Measurements from ENCODE around the gene TRPC4AP.

The TRPC4AP gene

DNA sequence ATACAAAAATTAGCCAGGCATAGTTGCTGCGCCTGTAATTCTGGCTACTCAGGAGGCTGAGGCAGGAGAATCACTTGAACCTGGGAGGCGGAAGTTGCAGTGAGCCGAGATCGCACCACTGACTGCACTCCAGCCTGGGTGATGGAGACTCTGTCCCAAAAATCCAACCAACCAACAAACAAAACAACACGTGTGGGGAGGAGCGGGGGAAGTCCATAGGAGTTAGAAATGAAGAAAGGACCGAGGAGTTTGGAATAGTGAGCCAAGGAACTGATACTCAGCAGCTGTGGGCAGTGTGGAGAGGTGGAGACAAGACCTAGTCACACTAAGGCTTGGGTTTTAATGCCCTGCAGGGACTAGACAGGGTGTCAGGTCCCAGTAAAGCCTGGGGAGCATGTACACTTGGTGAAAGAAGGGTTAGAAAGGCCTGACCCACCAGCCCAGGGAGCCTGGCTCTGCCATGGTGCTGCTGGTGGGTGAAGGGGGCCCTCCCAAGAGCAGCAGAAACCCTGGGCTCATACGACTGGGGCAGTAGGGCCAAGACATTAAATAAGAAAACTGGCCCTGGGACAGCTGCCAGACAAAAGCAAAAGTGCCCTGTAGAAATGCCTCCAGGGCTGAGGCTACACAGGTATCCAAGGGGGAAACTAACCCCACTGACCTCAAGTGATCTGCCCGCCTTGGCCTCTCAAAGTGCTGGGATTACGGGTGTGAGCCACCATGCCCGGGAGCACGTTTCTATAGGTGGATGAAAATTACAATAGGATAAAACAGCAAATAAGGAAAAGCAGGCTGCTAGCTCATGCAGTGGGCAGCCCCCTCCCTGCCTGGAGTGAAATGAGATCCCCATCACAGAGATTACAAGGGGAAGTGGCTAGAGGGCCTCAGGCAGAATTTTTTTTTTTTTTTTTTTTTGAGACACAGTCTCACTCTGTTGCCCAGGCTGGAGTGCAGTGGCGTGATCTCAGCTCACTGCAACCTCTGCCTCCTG is 78.9 kb downstream of the TRPC4AP start:
- no peak for DNase-seq

DNA sequence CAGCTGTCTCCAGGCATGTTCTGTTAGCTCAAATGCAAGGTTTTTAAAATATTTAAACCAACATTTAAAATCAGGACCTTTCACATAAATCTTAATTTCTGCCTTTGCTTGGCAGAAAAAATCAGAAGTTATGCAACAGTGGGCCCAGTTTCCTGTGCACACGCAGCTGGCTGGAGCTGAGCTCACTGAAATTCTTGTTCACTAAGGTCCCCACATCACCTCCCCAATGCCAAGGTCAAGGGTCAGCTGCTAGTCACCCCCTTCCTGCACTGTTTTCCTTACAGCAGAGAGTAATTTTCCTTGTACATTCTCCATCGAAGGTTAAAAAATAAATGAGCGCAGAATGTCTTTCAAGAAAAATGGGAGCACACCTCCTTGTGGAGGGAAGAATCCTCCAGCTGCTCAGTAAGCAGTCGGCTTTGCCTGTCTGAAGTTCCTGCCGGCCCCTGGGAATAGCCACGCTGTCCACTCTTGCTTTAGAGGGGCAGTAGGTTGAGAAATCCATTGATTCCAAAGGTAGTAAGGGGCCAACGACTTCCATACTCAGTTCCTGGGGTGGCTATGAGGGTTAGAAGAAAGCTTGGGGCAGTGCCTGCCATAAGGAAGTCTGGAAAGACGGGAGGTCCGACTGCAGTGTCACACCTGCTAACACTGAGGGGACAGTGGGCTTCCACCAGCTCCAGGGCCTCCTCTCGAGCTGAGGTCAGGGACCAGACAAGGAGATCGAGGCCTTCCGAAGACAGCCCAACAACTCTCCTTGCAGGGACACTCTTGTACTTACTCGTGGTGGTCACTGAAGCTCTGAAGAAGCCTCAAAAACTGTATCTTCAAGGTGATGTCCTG is 80.2 kb downstream of the TRPC4AP start:
- DNase-seq, result peak in 3 of 4 experiments; percentile 9 to 31 (median 15)

DNA sequence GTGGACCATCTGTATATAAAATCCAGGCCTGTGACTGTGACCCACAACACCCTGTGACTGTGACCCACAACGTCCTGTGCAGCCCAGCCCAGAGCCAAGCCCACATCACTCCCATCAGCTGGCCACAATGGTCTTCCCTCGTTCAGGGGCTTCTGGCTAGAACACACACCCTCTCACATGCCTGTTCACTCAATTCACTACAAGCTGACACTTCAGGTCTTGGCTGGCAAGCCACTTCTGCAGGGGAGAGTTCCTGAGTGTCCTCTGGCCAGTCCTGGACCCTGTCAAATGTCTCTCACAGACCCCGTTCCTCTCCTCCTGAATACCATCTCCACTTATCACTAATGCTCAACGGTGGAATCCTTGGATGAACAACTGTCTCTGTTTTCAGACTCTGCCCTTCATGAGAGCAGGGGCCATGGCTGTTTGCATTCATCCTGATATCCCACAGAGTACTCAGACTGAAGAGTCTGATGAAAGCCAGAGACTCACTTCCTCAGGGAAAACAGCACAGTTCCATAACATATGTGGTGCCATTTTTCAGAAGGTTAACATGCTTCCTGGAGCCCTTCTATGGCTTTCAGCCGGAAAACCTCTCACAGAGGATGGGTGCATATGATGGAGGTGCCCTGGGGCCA is 80.9 kb downstream of the TRPC4AP start:
- no peak for DNase-seq

DNA sequence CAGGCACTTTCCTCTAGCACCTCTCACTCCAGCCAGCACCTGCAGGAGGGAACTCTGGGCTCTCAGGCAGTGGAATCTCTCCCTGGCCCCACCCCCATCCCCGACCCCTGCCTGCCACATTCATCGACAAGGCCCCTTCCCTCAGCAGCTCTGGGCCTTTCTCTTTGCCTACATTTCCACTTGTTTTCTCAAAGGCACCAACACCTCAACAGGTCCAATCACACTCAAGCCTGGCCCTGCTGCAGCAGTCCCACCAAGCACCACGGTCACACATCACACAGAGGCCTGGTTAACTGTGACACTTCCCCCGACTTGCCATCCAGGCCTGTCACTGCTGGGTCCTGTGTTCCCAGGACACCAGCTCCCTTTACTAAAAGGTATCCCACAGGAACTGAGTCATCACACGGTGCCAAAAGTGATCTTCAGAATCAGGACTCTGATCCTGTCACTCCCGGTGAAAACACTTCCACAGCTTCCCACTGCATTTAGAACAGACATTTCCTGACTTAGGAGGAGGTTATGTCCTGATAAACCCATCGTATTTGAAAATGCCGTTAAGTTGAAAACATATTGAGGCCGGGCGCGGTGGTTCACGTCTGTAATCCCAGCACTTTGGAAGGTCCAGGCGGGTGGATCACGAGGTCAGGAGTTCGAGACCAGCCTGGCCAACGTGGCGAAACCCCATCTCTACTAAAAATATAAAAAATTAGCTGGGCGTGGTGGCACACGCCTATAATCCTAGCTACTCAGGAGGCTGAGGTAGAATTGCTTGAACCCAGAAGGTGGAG is 82.0 kb downstream of the TRPC4AP start:
- no peak for DNase-seq

DNA sequence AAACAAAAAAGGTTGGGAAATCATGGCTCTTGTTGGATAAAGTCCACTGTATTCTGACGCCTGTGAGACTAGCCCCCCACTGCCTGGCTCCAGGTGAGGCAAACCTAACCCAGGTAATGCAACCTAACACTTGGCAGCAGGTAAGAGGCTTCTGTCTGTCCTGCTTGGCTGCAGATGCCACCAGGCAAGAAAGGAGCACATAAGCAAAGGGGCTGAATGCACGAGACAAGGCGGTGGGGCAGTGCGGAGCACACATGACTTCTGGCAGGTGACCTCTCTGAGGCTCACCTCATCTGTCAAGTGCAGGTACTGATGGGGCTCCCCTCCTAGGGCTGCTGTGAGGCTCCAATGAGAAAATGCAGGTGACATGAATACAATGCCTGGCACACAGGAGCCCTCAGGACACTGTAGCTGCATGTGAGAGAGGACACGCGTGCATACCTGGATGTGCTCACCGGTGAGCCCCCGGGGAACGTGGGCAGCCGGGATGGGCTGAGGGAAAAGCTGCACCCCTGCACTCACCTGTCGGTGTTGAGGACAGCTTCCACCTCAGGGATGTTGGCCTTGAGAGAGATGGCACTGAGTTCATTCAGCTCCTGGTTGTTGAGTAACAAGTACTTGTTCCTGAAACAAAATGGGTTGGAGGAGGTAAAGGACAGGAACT is 82.8 kb downstream of the TRPC4AP start:
- no peak for DNase-seq

DNA sequence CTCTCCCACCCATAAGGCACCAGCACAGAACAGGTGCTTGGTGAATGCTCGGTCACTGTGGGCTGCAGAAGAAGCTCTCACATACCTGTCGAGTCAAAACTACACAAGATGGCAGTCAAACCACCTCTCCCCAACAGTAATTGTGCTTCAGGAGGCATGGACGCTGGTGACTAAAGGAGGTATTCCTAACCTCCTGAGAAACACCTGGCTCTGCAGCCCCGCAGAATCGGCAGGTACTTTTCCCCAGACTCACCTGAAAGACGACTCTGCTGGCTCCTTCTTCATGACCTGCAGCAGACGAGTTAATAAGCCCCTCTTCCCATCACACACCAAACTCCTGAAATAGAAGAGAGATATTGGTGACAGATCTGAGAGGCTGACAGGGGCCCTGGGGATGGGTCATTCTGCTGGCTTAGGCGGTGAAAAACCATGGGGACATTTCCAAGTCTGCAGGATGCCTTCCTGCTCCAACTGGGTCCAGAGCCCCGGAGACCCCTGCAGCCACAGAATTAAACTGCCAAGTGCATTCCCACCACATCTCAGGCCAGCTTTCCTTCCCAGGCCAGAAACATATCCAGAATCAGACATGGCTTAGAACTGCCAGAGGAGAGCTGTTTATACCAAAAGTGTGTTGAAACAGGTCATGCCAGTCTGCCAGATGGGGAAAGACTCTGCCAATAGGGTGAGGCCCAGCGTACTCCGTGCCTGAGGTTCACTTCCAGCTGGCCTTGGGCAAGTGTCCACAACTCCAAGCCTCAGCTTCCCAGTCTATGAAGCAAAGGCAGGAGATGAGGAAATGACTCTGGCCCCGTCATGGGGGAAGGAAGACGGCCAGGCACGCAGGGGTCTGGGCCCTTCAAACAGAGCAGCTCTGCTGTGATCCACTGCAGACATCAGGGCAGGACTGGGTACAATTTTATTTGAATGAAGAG is 83.9 kb downstream of the TRPC4AP start:
- DNase-seq, result peak in 2 of 4 experiments; percentile 9 to 25

DNA sequence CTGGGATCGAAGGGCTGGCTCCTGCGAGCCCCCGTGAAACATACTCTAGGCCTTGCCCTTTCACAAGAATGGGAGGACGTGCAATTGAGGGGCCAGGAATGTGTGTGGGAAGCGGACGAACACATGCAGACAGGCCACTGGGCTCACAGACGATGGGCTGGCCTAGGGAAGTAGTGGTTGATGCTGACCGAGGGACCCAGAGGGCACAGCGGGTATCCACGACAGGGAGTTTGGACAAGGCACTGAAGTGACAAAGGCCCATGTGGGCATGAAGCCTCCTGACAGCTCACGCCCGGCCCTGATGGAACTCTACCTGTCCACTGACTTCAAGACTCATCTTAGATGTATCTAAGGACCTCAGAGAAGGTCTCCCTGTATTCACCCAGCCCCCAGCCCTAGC is 84.7 kb downstream of the TRPC4AP start:
- no peak for DNase-seq

DNA sequence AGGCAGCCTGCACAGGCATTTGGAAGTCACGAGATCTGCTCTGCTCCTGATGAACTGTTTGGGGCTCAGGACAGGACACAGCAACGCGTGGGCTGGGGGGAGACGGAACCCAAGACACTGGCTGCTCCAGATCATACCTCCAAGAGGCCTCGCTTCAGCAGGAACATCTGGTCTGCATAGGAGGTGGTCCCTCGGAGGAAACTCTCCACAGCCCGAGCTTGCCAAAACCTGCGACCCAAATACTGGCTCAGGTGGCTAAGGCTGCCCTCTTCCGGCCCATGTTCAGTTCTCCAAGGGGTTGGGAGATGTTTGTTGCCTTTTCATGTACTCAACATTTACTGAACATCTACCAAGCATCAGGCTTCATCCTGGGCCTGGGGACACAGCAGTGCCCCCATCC is 85.2 kb downstream of the TRPC4AP start:
- no peak for DNase-seq

DNA sequence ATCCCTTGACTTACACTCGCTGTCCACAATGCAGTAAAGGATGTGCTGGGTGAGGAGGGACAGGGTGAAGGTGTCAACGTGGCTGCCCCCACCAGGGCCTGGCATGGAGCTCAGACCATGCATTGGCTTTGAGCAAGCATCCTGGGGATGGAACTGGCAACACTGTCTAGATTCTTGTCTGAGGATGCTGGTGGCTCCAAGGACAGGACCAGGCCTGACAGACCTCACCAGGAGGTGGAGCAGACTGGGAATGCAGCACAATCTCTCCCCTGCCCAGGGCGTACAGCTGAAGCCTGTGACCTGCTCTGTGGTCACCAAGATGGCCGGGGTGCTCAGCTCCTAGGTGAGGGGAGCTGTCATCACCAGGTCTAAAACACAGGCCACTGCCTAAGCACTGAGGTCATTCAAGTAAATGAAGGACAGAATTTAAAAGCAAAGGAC is 86.1 kb downstream of the TRPC4AP start:
- DNase-seq, result no peak

DNA sequence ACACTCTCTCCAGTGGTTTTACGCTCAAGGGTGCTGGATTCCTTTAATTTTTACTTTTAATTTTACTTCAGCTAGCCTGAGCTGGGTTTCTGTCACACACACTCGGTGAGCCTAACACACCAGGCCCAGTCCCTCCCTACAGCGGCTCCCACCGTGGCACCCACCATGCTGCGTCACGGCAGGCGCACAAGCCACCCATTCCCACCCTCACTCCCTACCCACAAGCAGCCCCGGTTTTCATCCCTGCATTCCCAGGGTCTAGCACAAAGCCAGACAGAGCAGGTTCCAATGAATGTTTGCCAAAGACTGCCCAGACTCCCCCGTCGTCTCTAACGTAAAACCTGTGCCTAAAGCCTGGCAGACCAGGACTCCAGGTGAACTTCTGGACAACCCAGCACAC is 86.6 kb downstream of the TRPC4AP start:
- no peak for DNase-seq

DNA sequence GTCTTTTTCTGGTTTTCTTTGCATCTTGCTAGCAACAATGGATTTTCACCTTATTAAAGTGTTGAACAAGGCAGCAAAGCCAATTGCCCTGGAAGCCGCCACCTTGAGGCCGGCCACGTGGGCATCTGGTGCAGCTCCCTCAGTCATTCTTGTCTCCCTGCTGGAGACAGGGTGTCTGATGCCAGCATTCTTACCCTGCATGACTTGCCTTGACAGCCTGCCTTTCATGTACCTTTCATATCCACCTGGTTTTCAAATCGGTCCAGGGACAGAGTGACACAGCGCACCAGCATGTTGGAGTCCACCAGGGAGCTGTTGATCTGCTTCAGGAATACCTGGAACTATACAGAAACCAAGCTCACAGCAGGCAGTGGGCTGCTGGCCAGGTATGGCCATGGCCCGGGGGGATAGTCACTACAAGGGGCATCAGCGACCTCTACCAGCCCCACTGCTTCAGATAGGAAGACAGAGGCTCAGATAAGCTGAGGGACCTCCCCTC is 87.1 kb downstream of the TRPC4AP start:
- no peak for DNase-seq

DNA sequence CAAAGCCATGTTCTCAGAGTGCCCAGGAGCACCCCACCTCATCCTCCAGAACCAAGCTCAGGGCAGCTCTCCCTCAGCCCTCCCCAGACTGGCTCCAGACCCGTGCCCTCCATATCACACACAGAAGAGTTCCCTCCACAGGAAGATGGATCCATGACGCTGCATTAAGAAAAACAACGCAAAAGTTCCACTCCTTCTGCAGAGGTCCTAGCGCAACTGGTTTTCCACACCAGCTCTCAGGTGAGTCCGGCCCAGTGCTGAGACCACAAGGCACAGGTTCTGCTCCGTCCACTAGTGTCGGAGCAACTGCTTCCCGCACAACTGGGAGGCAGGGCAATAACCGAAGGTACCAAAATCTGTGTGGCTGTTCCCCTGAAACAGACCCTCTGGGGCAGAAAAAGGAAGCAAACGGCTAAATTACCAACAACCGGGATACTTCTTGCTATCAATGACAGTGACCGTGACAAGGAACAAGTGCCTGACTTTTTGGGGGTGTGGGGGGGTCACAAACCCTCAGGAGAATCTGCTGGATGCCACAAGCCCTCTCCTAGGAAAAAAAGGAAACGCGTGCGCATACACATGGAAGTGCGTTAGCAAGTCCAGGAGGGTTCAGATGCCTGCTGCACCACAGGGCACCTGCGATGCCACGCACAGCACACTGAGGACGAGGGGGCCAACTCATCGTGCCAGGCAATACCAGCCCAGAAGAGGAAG is 87.7 kb downstream of the TRPC4AP start:
- DNase-seq, result no peak

DNA sequence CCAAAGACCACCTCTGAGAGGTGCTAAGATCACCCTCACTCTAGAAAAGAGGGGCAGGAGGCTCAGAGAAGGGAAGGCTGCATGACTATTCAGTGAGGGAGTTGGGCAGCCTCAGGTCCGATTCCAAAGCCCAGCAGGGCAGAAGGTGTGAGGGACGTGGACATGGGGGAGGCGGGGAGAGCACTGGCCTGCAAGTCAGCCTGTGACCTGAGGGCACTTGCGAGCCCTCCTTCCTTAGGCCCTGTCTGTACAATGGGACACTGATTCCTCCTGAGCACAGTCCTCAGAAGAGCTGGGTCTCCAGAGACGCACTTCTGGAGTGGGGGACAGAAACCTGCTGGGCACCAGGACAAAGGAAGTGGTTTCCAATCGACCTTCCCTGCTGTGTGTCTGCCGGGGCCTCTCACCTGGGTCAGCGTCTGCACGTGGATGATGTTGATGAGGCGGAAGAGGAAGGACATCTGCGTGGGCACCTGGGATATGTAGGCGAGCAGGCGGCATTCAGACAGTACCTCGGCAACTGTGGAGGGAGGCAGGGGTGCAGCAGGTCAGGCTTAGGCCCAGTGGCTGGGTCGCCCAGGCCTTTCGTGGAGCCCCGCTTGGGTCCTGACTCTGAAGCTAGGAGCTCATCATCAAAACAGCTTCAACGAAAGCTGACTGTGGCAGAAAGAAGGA is 88.4 kb downstream of the TRPC4AP start:
- no peak for DNase-seq

DNA sequence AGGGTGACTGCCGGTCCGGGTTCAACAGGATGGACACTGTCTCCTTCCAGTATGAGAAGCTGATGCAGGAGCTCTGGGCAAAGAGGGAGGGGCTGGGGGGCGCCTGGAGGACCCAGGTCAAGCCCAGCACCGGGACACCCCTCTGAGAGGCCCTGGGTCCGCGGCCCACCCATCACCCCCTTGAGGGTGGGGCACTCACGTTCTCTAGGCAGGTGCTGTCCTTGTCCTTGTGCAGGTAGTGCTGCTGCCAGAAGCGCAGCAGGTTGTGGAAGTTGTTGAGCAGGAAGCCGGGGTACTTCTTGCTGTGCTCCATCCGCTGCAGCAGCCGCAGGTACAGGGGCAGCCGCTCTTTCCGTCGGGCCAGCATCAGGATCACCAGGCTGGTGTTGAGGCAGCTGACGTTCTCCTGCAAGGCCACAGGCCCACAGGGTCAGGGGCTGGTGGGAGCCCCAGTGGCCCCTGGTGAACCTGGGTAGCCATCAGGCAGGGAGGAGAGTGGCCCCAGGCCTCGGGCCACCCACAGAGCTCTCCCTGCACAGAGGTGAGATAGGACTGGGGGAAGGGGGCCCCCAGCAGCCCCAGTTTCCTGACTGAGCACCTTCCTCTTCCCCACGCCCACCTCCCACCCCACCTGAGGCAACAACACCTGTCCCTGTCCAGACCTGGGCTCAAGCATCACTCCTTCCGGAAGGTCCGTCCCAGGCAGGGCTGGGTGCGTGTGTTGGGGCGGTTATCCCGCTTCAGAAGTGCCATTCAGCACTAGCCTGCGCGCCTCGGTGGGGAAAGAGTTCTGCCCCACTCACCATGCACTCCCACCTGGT is 89.2 kb downstream of the TRPC4AP start:
- DNase-seq, result no peak

DNA sequence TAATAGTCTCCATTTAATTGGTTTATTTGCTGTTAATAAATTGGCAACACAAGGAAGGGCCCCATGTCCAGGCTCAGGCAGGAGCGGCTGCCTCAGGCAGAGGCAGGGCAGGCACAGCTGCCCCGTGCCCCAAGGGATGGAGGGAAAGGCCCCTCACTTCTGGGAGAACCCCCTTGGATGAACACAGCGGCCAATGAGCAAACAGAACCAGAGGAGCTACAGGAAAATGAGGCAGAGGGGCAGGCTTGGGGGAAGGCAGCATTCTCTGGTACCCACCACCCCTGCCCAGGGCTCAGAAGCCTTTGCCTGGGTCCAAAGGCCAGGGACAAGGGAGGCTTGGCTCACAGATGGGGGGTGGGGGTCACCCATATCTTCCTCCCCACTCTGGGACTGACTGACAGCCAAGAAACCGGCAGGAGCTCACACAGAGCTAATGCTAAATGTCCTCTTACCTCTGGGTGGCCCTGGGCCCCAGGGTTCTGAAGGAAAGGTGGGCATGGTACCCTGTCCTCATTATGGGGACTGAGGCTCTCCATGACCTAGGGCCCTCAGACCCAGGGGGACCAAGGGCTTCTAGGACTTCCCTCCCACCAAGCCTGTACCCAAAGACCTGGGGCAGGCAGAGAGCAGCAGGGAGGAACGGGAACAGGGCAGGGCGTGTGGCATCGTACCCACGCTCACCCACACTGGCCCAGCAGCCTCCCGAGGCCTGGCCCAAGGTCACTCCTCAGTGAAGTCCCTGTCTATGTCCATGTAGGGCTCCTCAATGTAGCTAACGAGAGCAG is 90.0 kb downstream of the TRPC4AP start:
- DNase-seq, result no peak

DNA sequence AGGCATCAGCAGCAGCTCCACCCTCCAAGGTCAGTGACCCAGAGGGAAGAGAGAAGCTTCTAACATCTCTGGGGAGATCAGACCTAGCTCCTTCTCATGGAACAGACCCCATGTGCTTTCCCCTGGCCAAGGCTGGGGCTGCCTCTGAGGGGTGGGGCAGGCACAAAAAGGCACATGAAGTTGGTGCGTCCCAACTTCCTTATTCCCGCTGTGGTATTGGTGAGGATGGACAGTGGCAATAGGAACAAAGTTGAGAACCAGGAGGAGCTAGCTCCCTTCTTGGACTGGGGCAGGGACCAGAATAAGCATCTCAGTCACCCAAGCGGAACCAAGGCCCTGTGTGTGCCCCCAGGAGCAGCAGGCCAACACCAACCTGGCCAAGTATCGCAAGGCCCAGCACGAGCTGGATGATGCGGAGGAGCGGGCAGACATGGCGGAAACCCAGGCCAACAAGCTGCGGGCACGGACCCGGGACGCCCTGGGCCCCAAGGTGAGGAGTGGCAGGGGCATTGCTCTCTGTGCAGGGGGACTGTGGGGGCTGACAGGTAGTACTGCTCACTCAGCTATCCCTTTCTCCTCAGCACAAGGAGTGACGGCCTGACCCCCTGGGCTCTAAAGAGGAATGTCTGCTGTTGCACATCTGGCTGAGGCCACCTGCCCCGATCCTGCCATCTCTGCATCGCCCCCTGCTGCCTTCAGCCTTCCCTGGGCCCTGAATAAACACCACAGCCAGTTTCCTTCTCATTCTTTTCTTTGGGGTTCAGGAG is 90.8 kb downstream of the TRPC4AP start:
- DNase-seq, result no peak

Data from suppressor macrophage (primary cell).